Transverse colon (tissue), 4 donors: ENCODE measurements around the gene LMTK2.

ENCODE experiments used
- CTCF ChIP-seq, 5 experiments: fragments of 200-600 bp in 3 of 5; fragments of 450-650 bp in 2 of 5; sonication (generic) in 3 of 5; IDR thresholded peaks; 1 replicate in 2 of 5; 2 replicates in 3 of 5; pipeline ENCODE4 v1.5.1; 2016 to 2017; ENCODE audit warnings: antibody characterized with exemption in 5 of 5, inconsistent platforms in 3 of 5, mild to moderate bottlenecking in 2 of 5, moderate library complexity in 1 of 5
- EP300 ChIP-seq: sonication (generic); formaldehyde crosslinking; IDR thresholded peaks from one replicate; pipeline ENCODE4 v1.6.1; 2017; ENCODE audit warnings: antibody characterized with exemption, low read depth
- POLR2A ChIP-seq: fragments of 450-650 bp; IDR thresholded peaks from one replicate; pipeline ENCODE4 v1.6.1; 2016; ENCODE audit warnings: antibody characterized with exemption, mild to moderate bottlenecking, moderate library complexity
- POLR2AphosphoS5 ChIP-seq, 3 donors: sonication (generic); formaldehyde crosslinking; IDR thresholded peaks; one replicate each; pipeline ENCODE4 v1.6.1; 2016; ENCODE audit warnings: antibody characterized with exemption in 3 of 3

GRCh38 chr7:98135984-98136383 lies 29.3 kb downstream of the LMTK2 start:
- TF ChIP-seq CTCF (IDR thresholded peaks at IDR 0.05) = no peak
- TF ChIP-seq POLR2A = no peak
- TF ChIP-seq EP300 = no peak
- no peak for TF ChIP-seq POLR2AphosphoS5 (IDR thresholded peaks at IDR 0.05)
